Activated CD4-positive, alpha-beta T cell treated with anti-CD3 and anti-CD28 coated beads, Interleukin-2, amount 50 U/mL, for 4 hours (primary cell): Measurements from ENCODE around the gene SKI.

Experiments used
- DNase-seq, 2 experiments: peaks; one replicate each; pipeline ENCODE4 v3.0.0-alpha.2; 2020

The SKI gene

GRCh38 chr1:2267051-2267830, 39.1 kb downstream of the SKI start:
- DNase-seq, result no peak

DNA sequence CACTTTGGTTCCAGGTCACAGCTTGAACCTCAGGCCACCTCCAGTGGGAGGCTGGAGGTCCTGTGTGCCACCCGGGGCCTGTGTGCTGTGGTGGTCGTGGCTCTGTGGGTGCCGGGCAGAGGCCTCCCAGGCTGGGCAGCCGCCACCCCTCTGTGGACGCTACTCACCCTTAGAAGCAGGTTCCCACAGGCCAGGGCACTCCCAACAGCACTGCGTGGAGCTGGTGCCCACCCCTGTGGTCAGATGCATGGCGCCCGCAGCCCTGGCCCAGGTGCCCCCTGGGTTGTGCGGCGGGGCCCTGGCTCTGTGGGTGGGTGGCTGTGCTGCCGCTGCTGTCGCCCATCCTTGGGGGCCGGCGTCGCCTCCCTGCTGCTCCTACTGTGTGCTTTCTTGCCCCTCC, 39.7 kb downstream of the SKI start:
- no peak for DNase-seq

DNA sequence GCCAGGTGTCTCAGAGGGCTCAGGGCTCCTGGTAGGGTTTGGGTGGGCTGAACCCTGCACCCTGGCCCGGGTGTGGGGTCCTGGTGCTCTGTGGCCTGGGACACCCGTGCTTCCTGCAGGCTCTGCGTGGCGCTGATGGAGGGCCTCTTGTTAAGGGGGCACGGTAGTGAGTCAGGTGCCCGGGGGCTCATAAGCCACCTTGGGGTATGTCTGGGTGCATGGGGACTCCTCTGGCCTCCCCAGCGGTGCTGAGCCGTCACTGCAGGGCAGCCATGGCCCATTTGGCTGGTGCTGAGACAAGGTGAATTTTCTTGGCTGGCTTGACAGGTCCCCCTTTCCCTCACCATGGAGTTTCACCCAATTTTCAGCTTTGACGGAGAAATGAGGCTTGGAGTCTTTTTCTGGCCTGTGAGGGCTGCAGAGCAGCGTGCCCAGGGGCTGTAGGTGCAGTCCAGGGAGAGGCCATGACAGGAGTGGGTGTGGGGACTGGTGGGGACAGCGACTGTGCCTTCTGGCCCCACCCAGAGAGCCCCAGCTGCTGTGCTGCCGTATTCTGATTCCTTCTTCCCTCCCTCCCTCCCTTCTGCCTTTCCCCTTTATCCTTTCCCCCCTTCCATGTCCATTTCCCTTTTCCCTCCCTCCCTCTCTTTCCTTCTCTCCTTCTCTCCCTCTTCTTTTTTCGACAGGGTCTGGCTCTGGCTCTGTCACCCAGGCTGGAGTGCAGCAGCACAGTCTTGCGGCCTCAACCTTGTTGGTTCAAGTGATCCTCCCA, 40.4 kb downstream of the SKI start:
- DNase-seq, result no peak

DNA sequence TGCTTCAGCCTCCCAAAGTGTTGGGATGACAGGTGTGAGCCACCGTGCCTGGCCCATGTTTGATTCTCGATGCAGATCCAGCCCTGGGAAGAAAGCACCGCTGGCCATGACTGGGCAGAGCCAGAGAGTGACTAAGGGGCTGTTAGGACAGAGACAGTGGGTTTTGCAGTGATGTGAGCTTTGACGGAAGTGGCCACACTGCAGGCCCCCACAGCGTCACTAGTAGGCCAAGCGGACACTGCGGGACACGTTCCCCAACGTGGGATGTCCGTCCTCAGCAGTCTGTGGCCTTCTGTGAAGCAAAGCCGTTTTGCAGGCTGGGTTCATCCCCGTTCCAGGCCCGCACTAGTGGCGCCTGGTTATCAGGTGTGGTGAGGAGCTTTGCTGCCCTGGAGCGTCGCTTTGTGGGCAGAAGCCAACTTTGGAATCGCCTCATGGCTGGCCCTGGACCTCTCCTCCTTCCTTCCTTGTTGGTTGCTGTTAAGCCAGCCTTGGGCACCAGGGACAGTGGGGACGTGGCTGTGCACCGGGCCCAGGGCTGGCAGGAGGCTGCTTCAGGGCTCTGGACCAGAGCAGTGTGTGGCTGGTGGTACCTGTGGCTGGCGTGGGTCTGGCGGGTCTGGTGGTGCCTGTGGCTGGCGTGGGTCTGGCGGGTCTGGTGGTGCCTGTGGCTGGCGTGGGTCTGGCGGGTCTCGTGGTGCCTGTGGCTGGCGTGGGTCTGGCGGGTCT, 41.2 kb downstream of the SKI start:
- DNase-seq, result no peak

DNA sequence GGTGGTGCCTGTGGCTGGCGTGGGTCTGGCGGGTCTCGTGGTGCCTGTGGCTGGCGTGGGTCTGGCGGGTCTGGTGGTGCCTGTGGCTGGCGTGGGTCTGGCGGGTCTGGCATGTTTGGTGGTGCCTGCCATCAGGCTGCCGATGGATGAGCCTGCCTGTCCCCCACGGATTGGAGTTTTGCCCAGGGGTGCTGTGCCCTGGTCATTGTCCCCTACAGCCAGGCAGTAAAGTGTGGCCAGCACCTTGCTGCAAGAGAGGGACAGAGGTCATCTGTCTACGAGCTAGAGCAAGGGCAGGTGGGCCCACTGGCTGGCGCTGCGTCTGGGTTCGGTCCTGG, 41.8 kb downstream of the SKI start:
- DNase-seq, result no peak

DNA sequence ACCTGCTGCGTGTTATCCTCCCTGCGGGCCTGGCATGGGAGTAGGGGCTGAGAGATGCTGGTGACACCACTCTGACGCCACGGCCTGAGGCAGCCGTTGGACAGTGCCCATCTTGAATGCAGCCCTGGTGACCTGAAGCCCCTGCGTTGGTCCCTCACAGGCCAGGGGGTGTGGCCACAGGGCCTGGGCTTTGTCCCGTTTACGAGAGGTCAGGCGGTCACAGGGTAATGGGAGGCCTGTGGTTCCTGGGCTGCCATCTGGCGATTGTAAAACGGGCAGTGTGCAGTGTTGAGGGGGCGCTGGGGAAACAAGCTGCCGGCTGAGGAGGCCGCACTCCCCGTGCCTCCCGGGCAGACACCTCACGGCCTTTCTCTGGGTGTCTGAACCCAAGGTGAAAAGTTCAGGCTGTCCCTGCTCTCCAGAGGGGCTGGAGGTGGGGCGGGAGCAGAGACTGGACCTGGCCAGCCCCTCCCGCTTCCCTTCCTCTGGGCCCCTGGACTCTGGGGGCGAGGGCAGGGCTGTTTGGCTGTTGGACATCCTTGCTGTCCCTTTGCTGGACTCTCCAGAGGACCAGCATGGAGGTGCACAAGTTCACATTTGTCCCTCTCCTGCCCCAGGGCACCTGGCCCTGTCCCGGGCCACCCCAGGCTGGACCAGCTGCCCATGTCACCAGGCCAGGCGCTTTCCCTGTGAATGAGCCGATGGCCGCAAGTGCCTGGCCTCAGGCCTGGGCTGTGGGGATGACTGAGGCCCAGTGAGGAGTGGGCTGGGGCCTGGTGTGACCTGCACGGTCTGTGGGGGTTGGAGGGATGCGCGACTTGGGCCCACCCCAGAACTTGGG, 42.4 kb downstream of the SKI start:
- DNase-seq, result no peak

- DNase-seq, result no peak
These were observed 43.1 kb downstream of the SKI start for GRCh38 chr1:2271211-2271721.

GRCh38 chr1:2271841-2272655, 43.9 kb downstream of the SKI start:
- no peak for DNase-seq

DNA sequence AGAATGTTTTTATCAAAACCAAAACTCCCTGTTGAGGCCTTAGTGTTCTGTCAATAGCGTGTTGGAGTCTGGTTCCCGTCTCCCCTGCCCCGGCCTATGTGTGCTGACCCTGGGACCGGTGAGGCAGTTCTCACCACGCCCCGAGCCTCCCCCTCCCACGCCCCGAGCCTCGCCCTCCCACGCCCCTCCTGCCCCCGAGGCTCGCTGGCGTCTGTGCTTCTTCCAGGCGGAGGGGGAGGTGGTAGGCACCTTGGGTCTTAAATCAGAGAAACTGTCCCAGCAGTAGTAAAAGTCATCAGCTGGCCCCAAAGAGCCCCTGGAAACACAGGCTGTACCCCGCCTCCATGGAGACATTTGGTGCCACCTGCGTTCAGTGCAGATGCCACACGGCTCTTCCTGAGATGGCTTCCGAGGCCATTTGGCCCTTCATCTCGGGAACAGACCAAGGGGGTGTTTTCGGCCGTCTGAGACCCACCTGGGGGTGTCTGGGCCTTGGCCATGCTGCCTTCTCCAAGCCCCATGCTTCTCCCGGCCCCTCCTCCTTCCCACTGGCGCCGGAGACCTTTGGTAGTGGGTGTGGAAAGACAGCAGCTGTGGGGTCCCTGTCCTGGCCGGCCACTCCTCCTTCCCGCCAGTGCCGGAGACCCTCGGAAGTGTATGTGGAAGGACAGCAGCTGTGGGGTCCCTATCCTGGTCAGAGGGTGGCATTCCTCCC, 44.7 kb downstream of the SKI start:
- DNase-seq, result no peak

DNA sequence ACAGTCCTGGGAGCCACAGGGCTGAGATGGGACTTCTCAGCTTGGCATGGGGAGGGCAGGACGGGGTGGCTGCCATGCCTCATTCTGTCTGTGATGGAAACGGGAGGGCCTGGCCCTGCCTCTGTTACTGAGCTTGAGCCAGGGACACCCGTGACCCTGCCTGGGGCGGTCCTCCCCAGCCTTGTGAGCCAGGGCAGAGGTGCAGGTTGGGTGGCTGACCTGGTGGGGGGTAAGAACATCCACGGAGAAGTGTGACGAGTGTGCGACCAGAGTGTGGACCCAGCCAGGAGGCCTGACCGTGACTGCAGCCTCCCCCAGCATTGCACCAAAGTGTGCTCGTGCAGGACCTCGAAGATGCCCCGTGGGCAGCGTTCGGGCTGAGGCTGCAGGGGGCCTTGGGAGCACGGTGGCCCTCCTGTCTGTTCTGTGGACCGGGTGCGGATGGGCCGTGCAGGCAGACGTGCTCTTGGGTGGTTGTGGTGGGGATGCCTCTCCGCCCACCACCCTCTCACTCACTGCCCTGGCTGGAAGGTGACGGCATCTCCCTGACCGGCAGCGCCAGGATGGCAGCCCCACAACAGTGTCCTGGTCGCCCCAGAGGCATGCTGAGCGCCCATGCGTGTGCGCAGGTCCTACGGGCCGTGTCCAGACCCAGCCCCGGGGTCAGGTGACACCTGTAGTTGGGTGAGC, 45.4 kb downstream of the SKI start:
- DNase-seq, result no peak

GRCh38 chr1:2274231-2274928, 46.3 kb downstream of the SKI start:
- no peak for DNase-seq

- DNase-seq, result no peak
These were observed 46.9 kb downstream of the SKI start for GRCh38 chr1:2274929-2275475.

DNA sequence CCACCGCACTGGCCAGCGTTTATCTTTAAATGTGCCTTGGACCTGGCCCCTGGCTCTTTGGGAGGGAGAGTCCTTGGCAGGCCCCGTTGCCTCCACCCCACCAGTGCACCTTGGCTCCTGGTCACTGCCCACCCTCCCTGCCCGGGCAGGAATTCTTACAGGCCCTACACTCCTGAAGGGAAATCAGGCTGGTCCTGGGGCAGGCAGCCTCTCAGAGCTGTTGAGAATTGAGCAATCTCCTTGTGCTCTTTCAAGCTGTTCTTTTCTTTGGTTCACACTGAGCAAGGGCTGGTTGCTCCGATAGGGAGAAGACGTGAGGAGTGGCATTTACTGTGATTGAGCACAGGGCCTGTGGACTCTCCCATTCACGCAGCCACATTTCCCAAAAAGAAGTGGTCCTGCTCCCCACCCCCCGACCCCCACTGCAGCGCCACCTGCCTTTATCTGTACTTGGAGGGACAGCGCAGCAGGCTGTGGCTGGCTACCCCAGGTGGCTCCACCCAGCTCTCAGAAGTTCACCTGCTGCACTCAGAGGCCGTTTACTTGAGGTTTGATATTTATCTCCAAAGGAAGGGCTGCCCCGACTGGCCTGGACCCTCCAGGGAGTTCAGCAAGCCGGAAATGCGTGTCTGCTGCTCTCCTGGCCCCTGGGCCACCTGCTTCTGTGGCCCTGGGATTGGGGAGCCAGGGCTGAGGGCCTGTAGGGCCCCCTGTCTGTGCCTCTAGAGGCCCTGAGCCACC, 47.8 kb downstream of the SKI start:
- DNase-seq, result no peak

DNA sequence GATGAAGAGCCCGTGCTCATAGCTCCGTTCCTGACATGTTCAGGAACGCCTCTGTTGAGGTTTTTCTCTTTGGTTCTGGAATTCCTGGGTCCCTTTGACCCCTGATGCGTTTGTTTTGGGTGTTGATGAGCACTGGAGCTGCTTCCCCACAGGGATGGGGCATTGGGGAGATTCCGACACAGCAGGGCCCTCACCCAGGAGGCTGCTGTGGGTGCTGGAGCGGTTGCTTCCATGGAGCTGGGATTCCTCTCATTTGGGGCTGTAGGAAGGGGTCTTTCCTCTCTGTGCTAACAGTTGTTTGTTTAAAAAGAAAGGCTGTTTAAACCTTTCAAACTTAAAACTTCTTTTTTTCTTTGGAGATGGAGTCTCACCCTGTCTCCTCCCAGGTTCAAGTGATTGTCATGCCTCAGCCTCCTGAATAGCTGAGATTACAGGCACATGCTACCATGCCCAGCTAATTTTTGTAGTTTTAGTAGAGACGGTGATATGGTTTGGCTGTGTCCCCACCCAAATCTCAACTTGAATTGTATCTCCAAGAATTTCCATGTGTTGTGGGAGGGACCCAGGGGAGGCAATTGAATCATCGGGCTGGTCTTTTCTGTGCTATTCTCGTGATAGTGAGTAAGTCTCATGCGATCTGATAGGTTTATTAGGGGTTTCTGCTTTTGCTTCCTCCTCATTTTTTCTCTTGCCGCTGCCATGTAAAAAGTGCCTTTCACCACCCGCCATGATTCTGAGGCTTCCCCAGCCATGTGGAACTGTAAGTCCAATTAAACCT, 48.9 kb downstream of the SKI start:
- no peak for DNase-seq

GRCh38 chr1:2277741-2278488, 49.8 kb downstream of the SKI start:
- DNase-seq, result no peak

DNA sequence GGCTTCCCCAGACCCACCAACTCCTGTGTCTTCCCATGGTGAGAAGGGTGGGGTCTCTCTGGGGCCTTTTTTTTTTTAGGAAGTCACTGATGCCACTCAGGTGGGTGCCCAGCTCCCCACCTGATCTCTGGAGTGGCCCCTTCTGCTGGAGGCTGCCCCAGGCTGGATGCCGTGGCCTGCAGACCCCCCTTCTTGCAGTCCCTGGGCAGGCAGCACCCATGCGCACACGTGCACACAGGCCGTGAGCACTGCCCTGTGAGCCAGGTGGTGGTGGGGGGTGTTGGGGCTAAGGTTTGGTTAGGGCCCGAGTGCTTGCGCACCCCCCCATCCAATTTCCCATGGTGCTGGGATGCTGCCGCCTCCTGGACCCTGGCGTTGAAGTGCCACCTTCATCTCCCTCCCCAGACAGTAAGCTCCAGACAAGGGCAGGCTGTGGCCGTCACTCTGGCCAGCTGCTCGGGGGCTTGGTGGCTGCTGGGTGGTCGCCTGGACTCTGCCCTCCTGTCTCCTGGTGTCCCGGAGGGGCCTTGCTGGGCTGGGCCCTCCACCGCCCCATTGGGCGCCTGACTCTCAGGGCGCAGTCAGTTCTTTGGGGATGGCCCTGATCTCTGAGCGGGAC, 50.6 kb downstream of the SKI start:
- DNase-seq, result no peak

GRCh38 chr1:2279210-2279639, 51.1 kb downstream of the SKI start:
- no peak for DNase-seq
